ENCODE measurements around the gene TARS2. TPM values are rescaled to one million over a fixed set of nuclear protein-coding genes. Genes with fewer than 3 reads are reported as not detected.

Gene TARS2
- total RNA-seq, 4 donors from 2014 or later: 12.2 to 25.5 (median 18.6) TPM

DNA sequence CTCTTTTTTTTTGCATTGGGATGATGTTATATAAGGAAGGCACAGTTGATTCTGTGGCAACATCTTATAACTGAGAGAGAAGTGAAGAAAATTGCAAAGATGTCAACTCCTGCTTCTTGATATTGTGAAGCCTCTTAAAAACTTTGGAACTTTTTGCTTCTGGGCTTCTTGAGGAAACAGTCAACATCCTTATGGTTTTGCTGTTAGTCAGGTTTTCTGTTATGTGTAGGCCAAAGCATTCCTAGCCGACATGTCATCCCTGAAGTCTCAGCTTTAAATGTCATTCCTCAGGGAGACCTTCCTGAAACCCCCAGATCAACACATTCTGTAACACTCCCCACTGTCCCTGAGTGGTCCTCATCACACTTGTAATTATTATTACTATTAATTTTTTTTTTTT is 41.0 kb downstream of the TARS2 start:
- no peak for DNase-seq (ENCODE audit: low spot score in 2 of 2)
- no peak overlapping the region for H3K27ac ChIP-seq
- 80 to 88% methylated on average over 1 of the region's 1 CpG for WGBS, 2 donors
- H3K36me3 ChIP-seq: no peaks in the 10 kb centered on the region
- H3K9me3 ChIP-seq: no peaks in the 10 kb centered on the region
- peaks cover 0 to 33% (median 3%) of the 10 kb centered on the region in 4 donors for H3K4me1 ChIP-seq
- no peak overlapping the region for H3K4me3 ChIP-seq
- no peaks in the 10 kb centered on the region for H3K27me3 ChIP-seq
- TF ChIP-seq, protein P1, sequence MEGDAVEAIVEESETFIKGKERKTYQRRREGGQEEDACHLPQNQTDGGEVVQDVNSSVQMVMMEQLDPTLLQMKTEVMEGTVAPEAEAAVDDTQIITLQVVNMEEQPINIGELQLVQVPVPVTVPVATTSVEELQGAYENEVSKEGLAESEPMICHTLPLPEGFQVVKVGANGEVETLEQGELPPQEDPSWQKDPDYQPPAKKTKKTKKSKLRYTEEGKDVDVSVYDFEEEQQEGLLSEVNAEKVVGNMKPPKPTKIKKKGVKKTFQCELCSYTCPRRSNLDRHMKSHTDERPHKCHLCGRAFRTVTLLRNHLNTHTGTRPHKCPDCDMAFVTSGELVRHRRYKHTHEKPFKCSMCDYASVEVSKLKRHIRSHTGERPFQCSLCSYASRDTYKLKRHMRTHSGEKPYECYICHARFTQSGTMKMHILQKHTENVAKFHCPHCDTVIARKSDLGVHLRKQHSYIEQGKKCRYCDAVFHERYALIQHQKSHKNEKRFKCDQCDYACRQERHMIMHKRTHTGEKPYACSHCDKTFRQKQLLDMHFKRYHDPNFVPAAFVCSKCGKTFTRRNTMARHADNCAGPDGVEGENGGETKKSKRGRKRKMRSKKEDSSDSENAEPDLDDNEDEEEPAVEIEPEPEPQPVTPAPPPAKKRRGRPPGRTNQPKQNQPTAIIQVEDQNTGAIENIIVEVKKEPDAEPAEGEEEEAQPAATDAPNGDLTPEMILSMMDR (IDR thresholded peaks at IDR 0.05): no peak
- TF ChIP-seq POLR2A (IDR thresholded peaks at IDR 0.05): no peak
- no peak for TF ChIP-seq EP300 (IDR thresholded peaks at IDR 0.05)

DNA sequence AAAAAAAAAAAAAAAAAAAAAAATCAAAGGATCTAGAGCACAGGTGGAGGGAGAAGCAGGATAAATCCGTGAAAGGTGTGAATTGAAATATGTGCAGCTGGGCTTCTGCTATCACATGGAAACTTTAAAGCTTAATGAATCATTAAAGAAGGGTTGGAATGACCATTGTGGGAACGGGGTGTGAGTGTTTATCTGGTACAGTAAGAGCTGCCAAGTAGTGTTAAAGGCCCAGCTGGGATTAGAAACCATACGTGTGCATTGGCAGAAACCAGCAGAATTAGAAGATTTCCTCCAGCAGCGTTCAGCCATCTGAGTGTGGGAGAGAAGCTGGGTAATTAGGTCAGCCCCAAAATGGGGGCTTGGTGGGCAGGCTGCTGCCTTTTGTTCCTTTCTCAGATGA is 41.8 kb downstream of the TARS2 start:
- no peak for DNase-seq (ENCODE audit: low spot score in 2 of 2)
- no peak overlapping the region for H3K4me3 ChIP-seq
- H3K9me3 ChIP-seq: no peaks in the 10 kb centered on the region
- TF ChIP-seq, protein P1 (IDR thresholded peaks at IDR 0.05): no peak
- TF ChIP-seq EP300 (IDR thresholded peaks at IDR 0.05): peak in 1 of 2 donors; percentile 39
- peaks cover 0 to 41% (median 3%) of the 10 kb centered on the region in 4 donors for H3K4me1 ChIP-seq
- no peaks in the 10 kb centered on the region for H3K27me3 ChIP-seq
- WGBS, 2 donors: 26 to 27% methylated on average over 4 of the region's 4 CpGs
- peak overlapping the region in 2 of 4 donors; percentile 10 to 73 for H3K27ac ChIP-seq
- H3K36me3 ChIP-seq: no peaks in the 10 kb centered on the region

DNA sequence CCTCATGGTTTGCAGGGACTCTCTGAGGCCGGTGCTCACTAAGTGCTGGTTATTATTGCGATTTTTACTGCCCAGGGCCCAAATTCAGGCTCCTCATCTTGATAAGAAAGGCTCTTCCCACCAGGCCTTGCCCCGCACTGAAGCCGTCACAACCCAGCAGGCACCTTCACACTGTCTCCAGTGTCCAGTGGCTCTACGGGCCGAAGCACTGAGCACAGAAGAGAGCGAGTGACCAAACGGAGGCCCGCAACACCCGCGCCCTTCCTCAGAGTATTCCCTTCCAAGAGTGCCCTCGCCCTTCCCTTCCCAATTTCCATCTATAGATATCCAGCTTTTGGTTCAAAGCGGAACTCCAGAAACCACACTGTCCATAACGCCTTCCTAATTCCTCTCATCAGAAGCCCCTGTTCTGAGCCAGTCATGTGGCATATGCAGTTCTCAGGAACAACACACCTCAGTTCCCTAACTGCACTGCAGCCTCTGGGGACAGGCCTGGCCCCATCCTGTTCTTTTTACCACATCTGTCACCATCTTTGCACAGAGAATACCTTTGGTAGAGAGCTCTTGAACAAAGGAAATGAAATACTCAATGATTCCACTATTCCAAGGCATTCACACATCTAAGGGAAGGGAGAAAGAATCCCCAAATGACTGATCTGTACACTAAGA is 43.4 kb downstream of the TARS2 start:
- no peaks in the 10 kb centered on the region for H3K9me3 ChIP-seq
- DNase-seq (ENCODE audit: low spot score in 2 of 2): no peak
- no peak overlapping the region for H3K27ac ChIP-seq
- H3K4me1 ChIP-seq: peaks cover 0 to 43% (median 3%) of the 10 kb centered on the region in 4 donors
- H3K27me3 ChIP-seq: no peaks in the 10 kb centered on the region
- H3K36me3 ChIP-seq: no peaks in the 10 kb centered on the region
- 95 to 96% methylated on average over 14 of the region's 14 CpGs for WGBS, 2 donors
- TF ChIP-seq POLR2A (IDR thresholded peaks at IDR 0.05) (no peak), EP300 (IDR thresholded peaks at IDR 0.05) (no peak)
- TF ChIP-seq, protein P1 (IDR thresholded peaks at IDR 0.05): no peak
- no peak overlapping the region for H3K4me3 ChIP-seq

DNA sequence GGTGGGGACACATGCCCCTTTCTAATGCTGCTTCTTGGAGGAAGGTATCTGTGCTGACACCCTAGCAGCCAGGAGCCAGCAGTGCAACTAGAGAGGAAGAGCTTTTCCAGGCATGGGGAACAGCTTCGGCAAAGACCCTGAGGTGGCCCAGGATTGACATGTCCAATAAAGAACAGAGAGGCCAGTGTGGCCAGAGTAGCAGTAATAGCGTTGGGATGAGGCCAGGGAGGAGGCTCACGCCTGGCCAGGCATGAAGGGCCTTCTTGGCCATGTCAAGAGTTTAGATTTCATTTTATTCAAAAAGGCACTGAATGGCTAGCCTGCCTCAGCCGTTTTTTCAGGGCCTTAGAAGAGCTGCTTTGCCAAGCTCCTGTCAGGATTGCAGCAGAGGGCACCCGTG is 45.6 kb downstream of the TARS2 start:
- Histone ChIP-seq H3K4me3 (no peak overlapping the region), H3K4me1 (peaks cover 0 to 49% (median 5%) of the 10 kb centered on the region in 4 donors), H3K36me3 (no peaks in the 10 kb centered on the region), H3K27me3 (no peaks in the 10 kb centered on the region), H3K27ac (peak overlapping the region; percentile 26 to 89 (median 56)), H3K9me3 (no peaks in the 10 kb centered on the region)
- WGBS, 2 donors: 22 to 23% methylated on average over 5 of the region's 5 CpGs
- no peak for DNase-seq (ENCODE audit: low spot score in 2 of 2)
- TF ChIP-seq EP300 (IDR thresholded peaks at IDR 0.05) (no peak), POLR2A (IDR thresholded peaks at IDR 0.05) (no peak)
- TF ChIP-seq, protein P1 (IDR thresholded peaks at IDR 0.05): no peak

DNA sequence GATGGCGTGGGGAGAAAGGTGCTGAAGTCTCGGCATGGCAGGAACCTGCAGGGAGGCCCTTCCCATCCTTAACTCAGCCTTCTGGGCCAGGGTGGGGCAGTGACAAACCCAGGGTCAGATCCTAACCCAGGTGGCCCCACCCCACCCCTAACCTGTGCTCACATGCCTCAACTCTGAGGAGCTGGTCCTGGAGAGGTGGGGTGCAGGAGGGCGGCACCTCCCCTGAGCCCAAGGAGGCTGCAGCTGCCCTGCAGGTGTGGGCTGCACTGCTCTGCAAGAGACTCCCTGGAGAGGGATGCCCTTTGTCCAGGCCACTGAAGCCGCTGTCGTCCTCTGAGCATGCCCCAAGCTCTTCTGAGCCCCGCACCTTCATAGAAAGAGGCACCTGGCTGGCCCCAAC is 46.8 kb downstream of the TARS2 start:
- DNase-seq (ENCODE audit: low spot score in 2 of 2): no peak
- WGBS, 2 donors: 96 to 97% methylated on average over 4 to 6 of the region's 6 CpGs
- TF ChIP-seq POLR2A (IDR thresholded peaks at IDR 0.05): no peak
- TF ChIP-seq, protein P1 (IDR thresholded peaks at IDR 0.05): no peak
- TF ChIP-seq EP300 (IDR thresholded peaks at IDR 0.05): no peak
- Histone ChIP-seq H3K9me3 (no peaks in the 10 kb centered on the region), H3K4me1 (peaks cover 0 to 53% (median 9%) of the 10 kb centered on the region in 4 donors), H3K27me3 (no peaks in the 10 kb centered on the region), H3K36me3 (no peaks in the 10 kb centered on the region), H3K27ac (no peak overlapping the region), H3K4me3 (no peak overlapping the region)

Measured in tibial nerve (tissue), 4 donors.